Activated naive CD4-positive, alpha-beta T cell treated with Interleukin-2 at 50 U/mL for 16 hours (primary cell): Measurements from ENCODE around the gene SAPCD2.

ENCODE experiments used
- DNase-seq: peaks from one replicate; pipeline ENCODE4 v3.0.0-alpha.2; 2020

SAPCD2 gene

DNA sequence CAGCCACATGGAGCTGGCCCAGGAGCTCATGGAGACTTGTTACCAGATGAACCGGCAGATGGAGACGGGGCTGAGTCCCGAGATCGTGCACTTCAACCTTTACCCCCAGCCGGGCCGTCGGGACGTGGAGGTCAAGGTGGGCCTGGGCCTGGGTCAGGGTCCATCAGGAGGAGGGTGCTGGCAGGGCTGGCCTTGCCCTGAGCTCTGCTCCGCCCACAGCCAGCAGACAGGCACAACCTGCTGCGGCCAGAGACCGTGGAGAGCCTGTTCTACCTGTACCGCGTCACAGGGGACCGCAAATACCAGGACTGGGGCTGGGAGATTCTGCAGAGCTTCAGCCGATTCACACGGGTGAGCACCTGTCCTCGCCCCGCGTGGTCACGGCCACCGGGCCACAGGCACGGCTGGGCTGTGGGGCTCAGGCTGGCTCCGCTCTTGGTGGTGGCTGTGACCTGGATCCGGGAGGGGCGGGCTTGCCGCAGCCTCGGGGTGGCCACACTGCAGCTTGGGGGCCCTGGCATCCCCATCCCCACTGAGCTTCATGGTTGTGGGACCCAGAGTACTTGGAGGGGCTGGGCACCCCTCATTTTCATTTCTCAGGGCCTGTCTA, 37.1 kb upstream of the SAPCD2 start:
- no peak for DNase-seq

DNA sequence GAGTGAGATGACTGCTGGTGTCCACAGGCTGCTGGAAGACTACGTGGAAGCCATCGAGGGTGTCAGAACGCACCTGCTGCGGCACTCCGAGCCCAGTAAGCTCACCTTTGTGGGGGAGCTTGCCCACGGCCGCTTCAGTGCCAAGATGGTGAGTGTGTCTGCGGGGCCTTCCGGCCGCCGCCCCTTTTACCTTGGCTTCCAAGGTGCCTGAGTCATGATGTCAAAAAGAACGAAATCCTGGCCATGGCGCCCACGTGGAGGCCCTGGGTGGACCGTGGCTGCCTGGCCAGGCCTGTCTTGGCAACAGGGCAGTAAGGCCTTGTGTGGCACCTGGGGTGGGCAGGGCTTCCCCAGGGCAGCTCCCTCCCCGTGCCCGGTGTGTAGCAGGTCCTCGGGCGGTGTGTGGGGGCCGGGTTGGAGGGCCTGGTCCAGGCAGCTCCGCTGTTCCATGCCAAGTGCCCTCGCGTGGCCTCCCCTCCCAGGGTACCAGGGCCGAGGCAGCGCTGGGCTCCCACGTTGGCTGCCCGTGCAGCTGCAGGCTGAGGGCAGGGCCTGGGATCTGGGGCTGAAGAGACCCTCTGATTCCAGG, 36.4 kb upstream of the SAPCD2 start:
- no peak for DNase-seq

DNA sequence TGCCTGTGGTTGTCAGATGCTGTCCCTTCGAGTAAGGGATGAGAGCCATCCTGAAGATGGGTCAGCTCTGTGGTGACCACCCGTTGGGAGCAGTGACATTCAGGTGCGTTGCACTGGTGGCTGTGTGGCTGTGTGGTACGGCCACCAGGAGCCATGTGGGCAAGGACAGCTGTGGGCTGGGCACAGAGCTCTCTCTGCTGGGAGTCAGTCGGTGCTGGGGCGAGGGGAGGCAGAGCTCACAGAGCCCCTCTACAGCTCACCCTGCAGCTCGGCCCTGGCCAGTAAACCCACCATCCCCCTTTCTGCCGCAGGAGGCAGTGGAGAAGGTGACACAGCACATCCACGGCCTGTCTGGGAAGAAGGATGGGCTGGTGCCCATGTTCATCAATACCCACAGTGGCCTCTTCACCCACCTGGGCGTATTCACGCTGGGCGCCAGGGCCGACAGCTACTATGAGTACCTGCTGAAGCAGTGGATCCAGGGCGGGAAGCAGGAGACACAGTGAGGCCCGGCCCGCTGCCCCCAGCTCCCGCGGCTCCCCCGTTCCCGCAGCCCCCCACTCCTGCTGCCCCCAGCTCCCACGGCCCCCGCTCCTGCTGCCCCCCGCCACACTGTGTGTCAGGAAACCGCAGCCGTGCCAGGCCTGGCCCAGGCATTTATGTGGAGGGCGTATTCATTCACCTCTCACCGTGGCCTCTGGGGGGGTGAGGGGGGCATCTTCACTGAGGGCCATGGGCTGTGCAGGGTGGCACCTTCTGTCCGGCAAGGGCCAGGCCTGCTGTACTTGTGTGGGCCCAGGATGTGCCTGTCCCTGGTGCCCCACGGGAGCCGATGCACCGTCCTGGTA, 35.7 kb upstream of the SAPCD2 start:
- DNase-seq, result no peak

- no peak for DNase-seq
Measured at GRCh38 chr9:137103206-137103999, 33.0 kb upstream of the SAPCD2 start.

- no peak for DNase-seq
Measured at GRCh38 chr9:137099231-137099630, 28.9 kb upstream of the SAPCD2 start.

GRCh38 chr9:137097761-137098462, 27.6 kb upstream of the SAPCD2 start:
- DNase-seq, result no peak

DNA sequence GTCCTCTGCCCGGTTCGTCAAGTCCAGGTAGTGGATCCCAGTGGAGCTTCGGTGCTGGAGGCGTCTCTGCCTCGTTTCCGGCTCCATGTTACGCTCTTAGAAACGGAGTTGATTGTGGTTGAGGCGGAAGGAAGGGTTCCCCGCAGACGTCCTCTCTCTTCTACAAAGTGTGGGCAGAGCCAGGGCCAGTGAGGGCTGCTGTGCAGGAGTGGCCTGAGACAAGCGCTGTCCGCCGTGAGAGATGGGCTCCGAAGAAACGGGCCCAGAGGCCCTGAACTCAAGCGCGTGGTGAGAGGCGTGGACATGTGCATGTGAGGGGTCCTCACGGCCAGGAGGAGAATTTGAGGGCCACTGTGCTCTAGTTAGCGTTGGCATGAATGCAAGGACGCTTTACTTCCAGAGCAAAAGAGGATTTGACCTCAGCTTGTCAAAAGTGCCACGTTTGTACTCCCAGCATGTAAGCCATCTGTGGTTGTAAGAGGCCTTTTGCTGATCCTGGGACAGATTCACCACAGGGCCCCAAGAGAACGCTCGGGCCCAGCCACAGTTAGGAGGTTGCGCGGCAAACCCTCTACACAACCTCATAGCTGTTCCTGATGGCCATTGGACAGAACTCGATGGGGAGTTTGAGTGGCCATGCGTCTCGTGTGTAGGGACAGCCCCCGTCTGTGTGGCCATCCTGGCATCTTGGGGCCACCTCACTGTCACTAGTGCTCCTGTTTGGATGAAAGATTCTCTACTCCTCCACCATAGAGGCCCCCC, 26.6 kb upstream of the SAPCD2 start:
- DNase-seq, result no peak

- DNase-seq, result peak; percentile 87
Measured at GRCh38 chr9:137095664-137096517, 25.5 kb upstream of the SAPCD2 start.

DNA sequence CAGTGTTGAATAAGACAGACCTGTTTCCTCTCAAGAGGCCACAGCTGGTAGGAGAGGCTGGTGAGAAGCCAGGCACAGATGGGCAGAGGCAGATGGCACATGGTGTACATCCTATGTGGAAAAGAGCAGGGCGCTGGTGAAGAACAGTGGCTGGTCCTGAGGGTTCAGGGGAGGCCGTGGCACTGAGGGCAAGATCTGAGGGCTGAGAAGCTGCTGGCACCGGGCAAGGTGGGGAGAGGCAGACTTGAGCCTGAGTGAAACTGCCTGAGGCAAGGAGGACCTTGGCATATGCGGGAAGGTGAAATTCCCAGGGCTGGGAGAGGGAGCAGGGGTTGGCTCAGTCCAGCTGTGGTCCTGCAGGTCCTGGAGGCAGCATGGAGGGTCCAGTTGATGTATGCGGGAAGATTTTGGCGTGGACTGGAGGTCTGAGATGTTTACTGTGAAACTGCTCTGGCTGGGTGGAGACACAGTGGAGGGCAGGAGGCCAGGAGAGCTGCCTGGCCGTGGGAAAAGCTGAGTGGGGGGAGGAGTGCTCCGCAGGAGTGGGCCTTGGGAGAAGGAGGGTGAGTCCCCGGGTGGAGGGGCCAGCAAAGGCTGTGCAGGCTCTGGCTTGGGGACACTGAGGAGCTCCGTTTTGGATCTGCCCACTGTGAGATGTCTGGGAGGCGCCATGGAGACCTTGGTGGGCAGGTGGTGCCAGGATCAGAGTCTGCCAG, 19.0 kb upstream of the SAPCD2 start:
- DNase-seq, result no peak

DNA sequence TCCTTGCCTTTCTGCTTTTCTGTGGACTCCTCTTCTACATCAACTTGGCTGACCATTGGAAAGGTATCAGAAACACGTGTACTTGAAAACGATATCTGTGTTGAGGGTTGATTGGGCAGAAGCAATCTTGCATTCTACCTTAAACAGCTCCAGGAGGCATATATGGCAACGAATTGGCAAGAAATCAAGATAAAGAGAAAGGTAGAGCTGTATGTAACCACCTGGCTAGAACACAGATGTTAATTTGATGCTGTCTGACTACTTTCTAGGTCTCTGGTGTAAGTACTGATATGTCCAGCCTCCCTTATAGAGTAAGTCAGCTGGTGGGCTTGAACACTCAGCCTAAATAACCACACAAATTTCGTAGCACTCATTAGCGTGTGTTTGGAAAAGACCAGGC, 17.8 kb upstream of the SAPCD2 start:
- no peak for DNase-seq

- no peak for DNase-seq
Measured at GRCh38 chr9:137087409-137087925, 17.1 kb upstream of the SAPCD2 start.

- peak; percentile 99 for DNase-seq
Measured at GRCh38 chr9:137086531-137087408, 16.4 kb upstream of the SAPCD2 start, which contains the start of gene MAN1B1. Gene MAN1B1 (plus strand): TSS chr9:137086985. CDS start chr9:137087000, 15 bp downstream.

DNA sequence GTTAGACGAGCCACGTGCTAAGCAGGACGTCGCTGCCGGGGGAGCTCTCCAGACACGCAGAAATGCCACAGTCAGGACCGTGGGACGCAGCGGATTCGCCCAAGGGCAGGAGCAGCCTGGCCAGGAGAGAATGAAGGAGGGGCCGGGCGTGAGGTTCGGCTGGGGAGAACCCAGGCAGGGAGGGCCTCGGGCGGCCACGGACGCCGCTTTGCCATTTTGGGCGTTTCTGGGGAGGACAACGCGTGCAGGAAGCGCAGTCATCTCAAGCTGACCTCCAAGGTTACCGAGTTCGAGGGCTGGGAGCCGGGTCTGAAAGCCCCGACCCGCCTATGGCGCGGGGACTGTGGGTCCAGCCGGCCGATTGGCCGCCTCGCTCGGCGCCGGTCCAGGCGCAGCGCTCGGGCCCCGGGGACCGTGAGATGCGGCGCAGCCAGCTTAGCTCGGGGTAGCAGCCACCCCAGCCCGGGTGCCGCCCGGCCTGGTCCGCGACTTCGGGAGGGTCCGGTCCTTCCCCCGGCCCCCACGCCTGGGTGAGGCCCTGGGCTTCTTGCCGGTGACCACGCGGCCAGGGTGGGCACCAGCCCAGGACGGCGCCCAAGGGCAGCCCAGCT, 15.7 kb upstream of the SAPCD2 start:
- peak; percentile 40 for DNase-seq

- DNase-seq, result no peak
Measured at GRCh38 chr9:137084526-137084925, 14.2 kb upstream of the SAPCD2 start.

GRCh38 chr9:137083394-137084004, 13.1 kb upstream of the SAPCD2 start:
- DNase-seq, result peak; percentile 17

DNA sequence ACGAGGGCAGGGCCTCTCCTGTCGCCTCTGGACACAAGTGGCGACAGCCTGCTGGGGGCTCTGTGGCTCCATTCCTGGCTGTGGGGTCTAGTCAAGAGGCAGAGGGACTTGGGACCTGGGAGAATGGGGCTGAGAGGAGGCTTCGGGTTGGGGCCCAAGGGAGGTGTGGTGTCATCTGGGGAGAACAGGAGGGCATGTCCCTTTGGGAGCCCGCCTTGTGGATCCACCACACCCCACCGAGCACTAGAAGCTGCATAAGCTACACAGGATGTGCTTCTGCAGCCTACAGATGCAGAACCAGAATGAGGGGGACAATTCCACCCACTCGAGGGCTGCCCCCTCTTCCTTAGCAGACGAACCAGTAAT, 12.6 kb upstream of the SAPCD2 start:
- no peak for DNase-seq

DNA sequence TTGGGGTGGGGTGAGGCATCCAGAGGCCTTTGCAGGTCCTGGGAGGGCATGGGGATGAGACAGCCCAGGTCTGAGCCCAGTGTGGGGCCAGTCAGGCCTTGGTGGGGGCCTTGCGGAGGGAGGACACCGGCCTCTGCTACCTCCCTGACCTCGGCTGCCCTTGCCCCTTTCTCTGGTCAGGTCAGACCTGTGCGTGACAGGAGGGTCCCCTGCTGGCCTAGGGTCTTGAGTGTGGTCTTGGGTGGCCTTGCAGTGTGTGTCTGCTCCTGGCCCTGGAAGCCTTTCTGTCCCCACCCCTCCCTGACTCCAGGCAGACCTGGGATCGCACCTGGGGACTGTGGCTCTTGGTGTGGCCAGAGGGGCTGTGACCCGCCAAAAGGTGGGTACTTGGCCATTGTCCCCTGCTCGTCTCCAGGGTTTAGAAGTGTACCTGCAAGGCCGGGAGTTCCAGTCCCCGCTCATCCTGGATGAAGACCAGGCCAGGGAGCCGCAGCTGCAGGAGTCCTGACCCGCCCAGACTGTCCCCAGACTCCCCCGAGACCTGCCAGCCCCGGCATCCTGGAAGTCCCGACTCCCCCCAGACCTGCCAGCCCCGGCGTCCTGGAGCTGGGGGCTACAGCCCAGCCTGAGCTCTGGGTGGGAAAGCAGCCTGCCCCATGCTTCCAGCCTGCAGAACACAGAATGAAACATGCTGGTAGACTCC, 12.0 kb upstream of the SAPCD2 start:
- DNase-seq, result no peak
